ENCODE results near the gene CNOT4. TPM values are rescaled to one million over a fixed set of nuclear protein-coding genes. Genes with fewer than 3 reads are reported as not detected.

CNOT4 gene
- total and polyA plus RNA-seq, 2 of the 13 experiments (the other 11 are each of a cell fraction or from before 2014, with no cell fraction given) = 7.4 to 8.4 TPM

DNA sequence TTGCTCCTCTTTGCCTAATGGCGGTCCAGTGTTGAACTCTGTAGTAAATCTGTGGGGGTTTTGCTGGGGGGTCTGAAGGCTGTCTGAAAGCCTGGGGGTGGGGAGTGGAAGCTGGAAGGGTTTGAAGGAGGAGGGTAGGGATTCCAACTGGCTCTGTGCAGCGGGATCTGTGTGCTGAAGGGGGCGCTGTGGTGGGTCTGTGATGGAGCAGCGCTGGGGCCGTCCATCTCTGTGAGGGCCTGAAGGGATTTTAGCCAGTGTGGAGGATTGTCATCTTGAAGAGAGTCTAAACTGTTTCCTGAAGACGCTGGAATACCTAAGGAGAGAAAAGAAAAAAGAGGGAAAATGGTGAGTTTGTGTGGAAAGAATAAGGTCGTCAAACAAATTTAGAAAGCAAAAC is 147.0 kb downstream of the CNOT4 start:
- in situ Hi-C loops (cut with HindIII; ENCODE audit: extremely low pct_ligation_motif_present, low pct_unique_long_range_greater_than_20kb) (no loop called here), intact Hi-C loops (cut with micrococcal nuclease; ENCODE audit: unreplicated experiment) (no loop called here)
- H3K9me3 ChIP-seq (ENCODE audit: low read length) = no peaks in the 10 kb centered on the region
- no peak for FAIRE-seq
- BruUV-seq (replicated peaks) = no TSS peak
- H3K36me3 ChIP-seq (replicated peaks in 1 of 2; ENCODE audit: control insufficient read depth in 1 of 2, insufficient read depth in 2 of 2, low read length in 2 of 2) = peaks cover 2 to 12% of the 10 kb centered on the region in 2 experiments; a peak in 1 of 5 replicates
- H3K4me2 ChIP-seq (ENCODE audit: low read depth, low read length) = no peak overlapping the region
- ChIA-PET POLR2A (no interaction called here), CTCF (ENCODE audit: low intra/inter-chr PET ratio, low total read pairs) (no interaction called here)
- no peaks in the 10 kb centered on the region for H4K20me1 ChIP-seq (ENCODE audit: insufficient read depth, low read length)
- 98% methylated on average over 7 of the region's 7 CpGs for WGBS (ENCODE audit: low lambda C conversion rate)
- no peaks in the 10 kb centered on the region for H3K79me2 ChIP-seq (ENCODE audit: insufficient read depth, low read length)
- H2AFZ ChIP-seq (ENCODE audit: low read length) = no peak overlapping the region
- ATAC-seq = no peak
- H3K27me3 ChIP-seq (ENCODE audit: control insufficient read depth in 1 of 2, insufficient read depth in 2 of 2, low read length in 2 of 2) = no peaks in the 10 kb centered on the region
- H3K4me3 ChIP-seq (replicated peaks in 1 of 3; ENCODE audit: insufficient read depth in 1 of 3, low read depth in 2 of 3, low read length in 3 of 3) = no peak overlapping the region
- TF ChIP-seq RARA (CRISPR knock-in tag; IDR thresholded peaks at IDR 0.05) (no peak), TCF12 (IDR thresholded peaks at IDR 0.05) (no peak), TCF12 (CRISPR knock-in tag; IDR thresholded peaks at IDR 0.05) (no peak), HIVEP1 (CRISPR knock-in tag; IDR thresholded peaks at IDR 0.05) (no peak), TBP (CRISPR knock-in tag; IDR thresholded peaks at IDR 0.05) (no peak), ZNF20 (CRISPR knock-in tag; IDR thresholded peaks at IDR 0.05) (no peak), ZFP62 (CRISPR knock-in tag; IDR thresholded peaks at IDR 0.05) (no peak), KMT2A (CRISPR knock-in tag; IDR thresholded peaks at IDR 0.05) (no peak), MXI1 (IDR thresholded peaks at IDR 0.05; ENCODE audit: borderline replicate concordance, low read depth, low read length) (no peak), POLR2A (IDR thresholded peaks at IDR 0.05; ENCODE audit: insufficient read depth in 1 of 2, low read depth in 2 of 2, low read length in 2 of 2) (no peak)
- TF ChIP-seq, protein P1, sequence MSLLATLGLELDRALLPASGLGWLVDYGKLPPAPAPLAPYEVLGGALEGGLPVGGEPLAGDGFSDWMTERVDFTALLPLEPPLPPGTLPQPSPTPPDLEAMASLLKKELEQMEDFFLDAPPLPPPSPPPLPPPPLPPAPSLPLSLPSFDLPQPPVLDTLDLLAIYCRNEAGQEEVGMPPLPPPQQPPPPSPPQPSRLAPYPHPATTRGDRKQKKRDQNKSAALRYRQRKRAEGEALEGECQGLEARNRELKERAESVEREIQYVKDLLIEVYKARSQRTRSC (CRISPR knock-in tag; IDR thresholded peaks at IDR 0.05; ENCODE audit: low read depth) = no peak
- TF ChIP-seq, protein P2, sequence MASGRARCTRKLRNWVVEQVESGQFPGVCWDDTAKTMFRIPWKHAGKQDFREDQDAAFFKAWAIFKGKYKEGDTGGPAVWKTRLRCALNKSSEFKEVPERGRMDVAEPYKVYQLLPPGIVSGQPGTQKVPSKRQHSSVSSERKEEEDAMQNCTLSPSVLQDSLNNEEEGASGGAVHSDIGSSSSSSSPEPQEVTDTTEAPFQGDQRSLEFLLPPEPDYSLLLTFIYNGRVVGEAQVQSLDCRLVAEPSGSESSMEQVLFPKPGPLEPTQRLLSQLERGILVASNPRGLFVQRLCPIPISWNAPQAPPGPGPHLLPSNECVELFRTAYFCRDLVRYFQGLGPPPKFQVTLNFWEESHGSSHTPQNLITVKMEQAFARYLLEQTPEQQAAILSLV (CRISPR knock-in tag; IDR thresholded peaks at IDR 0.05; ENCODE audit: borderline replicate concordance) = no peak
- no peak overlapping the region for H3K9ac ChIP-seq (ENCODE audit: insufficient read depth, low read depth, low read length)
- H3K27ac ChIP-seq (ENCODE audit: extremely low read length, insufficient read depth, low read length) = no peak overlapping the region
- peaks cover 10% of the 10 kb centered on the region for H3K4me1 ChIP-seq (ENCODE audit: insufficient read depth, low read length)
- no peak for DNase-seq (ENCODE audit: low spot score)

Data from HepG2 (cell line).